PC-9 (cell line): Measurements from ENCODE around the gene ACTR8. TPM values are rescaled to one million over a fixed set of nuclear protein-coding genes. Genes with fewer than 3 reads are reported as not detected.

Source experiments
- BruUV-seq: library from RNA; stranded (reverse); fragments of 400-500 nt; replicated peaks from 2 replicates; lab custom pipeline; 2021; lab: Mats Ljungman, UMichigan
- CTCF ChIA-PET: fragments of 300-600 bp; sonication (Branson Sonifier 250); formaldehyde crosslinking; loops from one replicate; lab custom pipeline; 2022; ENCODE audit warnings: antibody characterized with exemption; lab: Charles Lee
- POLR2A ChIA-PET: fragments of 300-600 bp; sonication (Branson Sonifier 250); formaldehyde crosslinking; loops from one replicate; lab custom pipeline; 2022; ENCODE audit warnings: antibody characterized with exemption; ENCODE audit not compliant: unreplicated experiment; lab: Charles Lee
- DNase-seq, 2 experiments: peaks; one replicate each; pipeline versions ENCODE4 v3.0.0 to v3.0.0-alpha.2; 2015 to 2022; ENCODE audit warnings: mixed read lengths in 1 of 2
- H2AFZ ChIP-seq: fragments of 200-600 bp; sonication (generic); 2 replicates; pipeline ENCODE4 v1.8.1; 2017; ENCODE audit warnings: antibody characterized with exemption
- H3F3A ChIP-seq: fragments of 200-600 bp; sonication (generic); 2 replicates; pipeline ENCODE4 v1.8.1; 2017; ENCODE audit warnings: antibody characterized with exemption, mild to moderate bottlenecking, low read depth; ENCODE audit not compliant: insufficient read depth
- H3K27ac ChIP-seq: fragments of 200-600 bp; sonication (generic); 2 replicates; pipeline ENCODE4 v1.6.1; 2016; ENCODE audit warnings: mixed run types
- H3K27me3 ChIP-seq: fragments of 200-600 bp; sonication (generic); 2 replicates; pipeline ENCODE4 v1.6.1; 2016; ENCODE audit warnings: low read depth, mixed run types; ENCODE audit not compliant: insufficient read depth
- H3K36me3 ChIP-seq: fragments of 200-600 bp; sonication (generic); 2 replicates; pipeline ENCODE4 v1.6.1; 2016; ENCODE audit warnings: low read depth, mixed run types
- H3K4me1 ChIP-seq: fragments of 200-600 bp; sonication (generic); replicated peaks from 2 replicates; pipeline ENCODE4 v1.6.1; 2016; ENCODE audit warnings: mixed run types; ENCODE audit not compliant: insufficient read depth
- H3K4me2 ChIP-seq: fragments of 200-600 bp; sonication (generic); 2 replicates; pipeline ENCODE4 v1.6.1; 2017; ENCODE audit warnings: mixed run types
- H3K4me3 ChIP-seq: fragments of 200-600 bp; sonication (generic); 2 replicates; pipeline ENCODE4 v1.6.1; 2016; ENCODE audit warnings: mixed run types
- H3K79me2 ChIP-seq: fragments of 200-600 bp; sonication (generic); 2 replicates; pipeline ENCODE4 v1.6.1; 2017; ENCODE audit warnings: low read depth, mixed run types
- H3K9me2 ChIP-seq: fragments of 200-600 bp; sonication (generic); 2 replicates; pipeline ENCODE4 v1.8.1; 2017; ENCODE audit warnings: mild to moderate bottlenecking; ENCODE audit not compliant: insufficient read depth
- H3K9me3 ChIP-seq: fragments of 200-600 bp; sonication (generic); 2 replicates; pipeline ENCODE4 v1.8.1; 2016; ENCODE audit warnings: low read depth; ENCODE audit not compliant: insufficient read depth
- H4K20me1 ChIP-seq: fragments of 200-600 bp; sonication (generic); 2 replicates; pipeline ENCODE4 v1.8.1; 2017; ENCODE audit not compliant: insufficient read depth
- EZH2 ChIP-seq: fragments of 200-600 bp; sonication (generic); IDR thresholded peaks from 2 replicates; pipeline ENCODE4 v1.8.0; 2017; ENCODE audit warnings: antibody characterized with exemption, low read depth
- intact Hi-C: fragments of 100-400 bp; cut with micrococcal nuclease; formaldehyde crosslinking; loops from one replicate; pipeline ENCODE4 v1.10.0; 2022; ENCODE audit not compliant: unreplicated experiment
- total RNA-seq: library from RNA; stranded (reverse); gene quantifications from 2 replicates; pipeline ENCODE4 v1.2.3, GENCODE V29; 2021
- TF ChIP-seq, protein P1 (sequence below): fragments of 200-600 bp; sonication (generic); conservative IDR thresholded peaks from 2 replicates; pipeline ENCODE4 v1.6.1; 2017; ENCODE audit warnings: mixed run types, antibody characterized with exemption, mild to moderate bottlenecking, moderate library complexity

ACTR8 gene
- total RNA-seq, 1 experiment from 2014 or later: 25.5 TPM

- Histone ChIP-seq H3K27me3 (peaks cover 12% of the 10 kb centered on the region; the same call in 1 of the 2 replicates), H3K9me3 (no peaks in the 10 kb centered on the region), H3F3A (no peaks in the 10 kb centered on the region), H2AFZ (no peak overlapping the region), H3K4me2 (no peak overlapping the region), H3K4me1 (no peaks in the 10 kb centered on the region), H3K79me2 (no peaks in the 10 kb centered on the region), H3K27ac (no peak overlapping the region), H3K36me3 (no peaks in the 10 kb centered on the region), H3K9me2 (no peaks in the 10 kb centered on the region), H3K4me3 (no peak overlapping the region), H4K20me1 (no peaks in the 10 kb centered on the region)
- intact Hi-C loops: no loop called here
- ChIA-PET POLR2A (no interaction called here), CTCF (no interaction called here)
- DNase-seq: no peak
- BruUV-seq: no TSS peak
- TF ChIP-seq EZH2: no peak
- TF ChIP-seq, protein P1, sequence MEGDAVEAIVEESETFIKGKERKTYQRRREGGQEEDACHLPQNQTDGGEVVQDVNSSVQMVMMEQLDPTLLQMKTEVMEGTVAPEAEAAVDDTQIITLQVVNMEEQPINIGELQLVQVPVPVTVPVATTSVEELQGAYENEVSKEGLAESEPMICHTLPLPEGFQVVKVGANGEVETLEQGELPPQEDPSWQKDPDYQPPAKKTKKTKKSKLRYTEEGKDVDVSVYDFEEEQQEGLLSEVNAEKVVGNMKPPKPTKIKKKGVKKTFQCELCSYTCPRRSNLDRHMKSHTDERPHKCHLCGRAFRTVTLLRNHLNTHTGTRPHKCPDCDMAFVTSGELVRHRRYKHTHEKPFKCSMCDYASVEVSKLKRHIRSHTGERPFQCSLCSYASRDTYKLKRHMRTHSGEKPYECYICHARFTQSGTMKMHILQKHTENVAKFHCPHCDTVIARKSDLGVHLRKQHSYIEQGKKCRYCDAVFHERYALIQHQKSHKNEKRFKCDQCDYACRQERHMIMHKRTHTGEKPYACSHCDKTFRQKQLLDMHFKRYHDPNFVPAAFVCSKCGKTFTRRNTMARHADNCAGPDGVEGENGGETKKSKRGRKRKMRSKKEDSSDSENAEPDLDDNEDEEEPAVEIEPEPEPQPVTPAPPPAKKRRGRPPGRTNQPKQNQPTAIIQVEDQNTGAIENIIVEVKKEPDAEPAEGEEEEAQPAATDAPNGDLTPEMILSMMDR: no peak
Observed at GRCh38 chr3:53860196-53860595, 21.8 kb downstream of the ACTR8 start.

DNA sequence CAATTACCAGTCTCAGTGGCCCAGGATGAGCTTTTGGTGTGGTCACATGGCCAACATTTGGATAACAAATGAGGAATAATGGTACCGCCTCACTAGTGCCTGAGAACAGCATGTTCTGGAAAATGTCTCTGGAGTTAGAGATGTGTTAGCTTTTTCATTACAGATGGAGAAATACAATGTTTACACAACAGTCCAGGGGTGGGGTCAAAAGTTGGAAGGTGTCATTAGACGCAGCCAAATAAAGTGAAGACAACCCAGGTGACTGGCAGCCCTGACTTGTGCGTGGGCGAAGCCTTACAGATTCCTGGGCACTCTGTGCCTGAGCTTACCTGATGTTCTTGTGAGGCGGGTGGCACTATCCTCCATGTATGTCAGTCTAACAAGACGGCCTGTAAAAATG, 22.8 kb downstream of the ACTR8 start:
- Histone ChIP-seq H3K4me2 (no peak overlapping the region), H3K36me3 (no peaks in the 10 kb centered on the region), H3F3A (no peaks in the 10 kb centered on the region), H3K27ac (no peak overlapping the region), H3K27me3 (peaks cover 16% of the 10 kb centered on the region; the same call in 1 of the 2 replicates), H2AFZ (no peak overlapping the region), H4K20me1 (no peaks in the 10 kb centered on the region), H3K79me2 (no peaks in the 10 kb centered on the region), H3K9me2 (no peaks in the 10 kb centered on the region), H3K9me3 (no peaks in the 10 kb centered on the region), H3K4me3 (no peak overlapping the region), H3K4me1 (no peaks in the 10 kb centered on the region)
- DNase-seq: no peak
- POLR2A ChIA-PET: no interaction called here
- intact Hi-C loops: no loop called here
- CTCF ChIA-PET: no interaction called here
- BruUV-seq: no TSS peak
- TF ChIP-seq EZH2: no peak
- TF ChIP-seq, protein P1: no peak

GRCh38 chr3:53858096-53858741, 23.7 kb downstream of the ACTR8 start:
- Histone ChIP-seq H3K27me3 (peaks cover 20% of the 10 kb centered on the region), H3K9me2 (no peaks in the 10 kb centered on the region), H3K4me3 (no peak overlapping the region), H3K36me3 (no peaks in the 10 kb centered on the region), H3K4me1 (no peaks in the 10 kb centered on the region), H3K4me2 (no peak overlapping the region), H4K20me1 (no peaks in the 10 kb centered on the region), H3K27ac (no peak overlapping the region), H2AFZ (no peak overlapping the region), H3K9me3 (no peaks in the 10 kb centered on the region), H3F3A (no peaks in the 10 kb centered on the region), H3K79me2 (no peaks in the 10 kb centered on the region)
- intact Hi-C loops: no loop called here
- no peak for TF ChIP-seq EZH2
- TF ChIP-seq, protein P1: no peak
- BruUV-seq: no TSS peak
- ChIA-PET POLR2A (no interaction called here), CTCF (no interaction called here)
- DNase-seq: no peak
